UCSD-AML1 (cell line): ENCODE data around the gene CELF2.

Experiments used
- DNase-seq: peaks from one replicate; lab custom pipeline; 2025; ENCODE audit not compliant: unreplicated experiment; lab: John Stamatoyannopoulos, UW

The CELF2 gene

GRCh38 chr10:11214407-11214806, 196.7 kb downstream of the CELF2 start:
- DNase-seq = no peak

GRCh38 chr10:11215471-11215870, 197.8 kb downstream of the CELF2 start:
- DNase-seq = no peak

GRCh38 chr10:11217521-11217920, 199.8 kb downstream of the CELF2 start:
- no peak for DNase-seq

GRCh38 chr10:11218395-11218794, 200.7 kb downstream of the CELF2 start:
- no peak for DNase-seq

GRCh38 chr10:11219431-11219830, 201.8 kb downstream of the CELF2 start:
- no peak for DNase-seq

GRCh38 chr10:11223081-11223480, 205.4 kb downstream of the CELF2 start:
- DNase-seq = no peak

- no peak for DNase-seq
These were observed 206.0 kb downstream of the CELF2 start for GRCh38 chr10:11223507-11224140.

GRCh38 chr10:11224321-11224720, 206.6 kb downstream of the CELF2 start:
- DNase-seq = no peak

GRCh38 chr10:11224792-11225416, 207.2 kb downstream of the CELF2 start:
- DNase-seq = no peak

- no peak for DNase-seq
These were observed 208.3 kb downstream of the CELF2 start for GRCh38 chr10:11225935-11226334.

- DNase-seq = no peak
These were observed 209.4 kb downstream of the CELF2 start for GRCh38 chr10:11227103-11227502.

- no peak for DNase-seq
These were observed 212.2 kb downstream of the CELF2 start for GRCh38 chr10:11229893-11230292.

GRCh38 chr10:11230498-11231167, 213.0 kb downstream of the CELF2 start:
- no peak for DNase-seq

- no peak for DNase-seq
These were observed 213.6 kb downstream of the CELF2 start for GRCh38 chr10:11231285-11231684.

- DNase-seq = no peak
These were observed 214.7 kb downstream of the CELF2 start for GRCh38 chr10:11232222-11232961.

GRCh38 chr10:11234857-11235531, 217.3 kb downstream of the CELF2 start:
- no peak for DNase-seq

GRCh38 chr10:11235771-11236170, 218.1 kb downstream of the CELF2 start:
- no peak for DNase-seq

- no peak for DNase-seq
These were observed 218.6 kb downstream of the CELF2 start for GRCh38 chr10:11236234-11236633.

GRCh38 chr10:11237571-11237970, 219.9 kb downstream of the CELF2 start:
- DNase-seq = no peak

GRCh38 chr10:11238893-11239292, 221.2 kb downstream of the CELF2 start:
- DNase-seq = no peak

- no peak for DNase-seq
These were observed 223.0 kb downstream of the CELF2 start for GRCh38 chr10:11240641-11241040.
